ENCODE data around the gene SYNDIG1. TPM values are rescaled to one million over a fixed set of nuclear protein-coding genes. Genes with fewer than 3 reads are reported as not detected.

Gene SYNDIG1
- polyA plus RNA-seq, 5 donors = 4.6 to 6.8 (median 5.3) TPM

DNA sequence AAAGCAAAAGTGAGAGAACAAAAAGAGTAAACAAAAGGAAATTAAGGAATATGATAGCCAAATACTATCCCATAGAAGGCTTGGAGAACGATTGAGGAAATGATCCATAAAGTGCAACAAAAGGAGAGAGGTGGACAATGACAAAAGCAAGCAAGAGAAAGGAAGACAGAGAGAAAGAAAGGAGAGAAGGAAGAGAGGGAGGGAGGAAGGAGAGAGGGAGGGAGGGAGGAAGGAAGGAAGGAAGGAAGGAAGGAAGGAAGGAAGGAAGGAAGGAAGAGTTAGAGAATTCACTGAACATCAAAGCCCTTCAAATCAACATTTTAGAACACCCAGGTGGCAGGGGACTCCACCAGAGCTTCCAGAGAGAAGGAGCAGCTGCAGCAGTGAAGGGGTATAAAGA lies 185.0 kb downstream of the SYNDIG1 start:
- no peak for DNase-seq

DNA sequence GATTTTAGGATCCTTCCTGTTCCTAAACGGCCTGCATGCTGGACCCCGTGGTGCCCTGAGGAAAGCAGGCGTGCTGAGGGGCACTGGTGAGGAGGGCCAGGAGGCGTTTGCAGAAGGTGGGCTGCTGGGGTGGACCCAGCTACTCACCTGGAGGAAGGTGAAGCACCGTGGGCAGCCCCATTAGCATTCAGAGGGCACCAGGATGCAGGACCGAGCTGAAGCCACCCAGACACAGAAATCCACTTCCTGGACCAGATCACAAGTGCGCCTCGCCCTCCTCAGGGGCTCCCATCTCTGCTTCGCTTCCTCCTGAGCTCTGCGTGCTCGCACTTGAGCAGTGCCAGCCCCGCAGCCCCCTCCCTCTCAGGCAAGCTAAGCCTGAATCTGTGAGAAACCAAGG lies 187.0 kb downstream of the SYNDIG1 start:
- no peak for DNase-seq

DNA sequence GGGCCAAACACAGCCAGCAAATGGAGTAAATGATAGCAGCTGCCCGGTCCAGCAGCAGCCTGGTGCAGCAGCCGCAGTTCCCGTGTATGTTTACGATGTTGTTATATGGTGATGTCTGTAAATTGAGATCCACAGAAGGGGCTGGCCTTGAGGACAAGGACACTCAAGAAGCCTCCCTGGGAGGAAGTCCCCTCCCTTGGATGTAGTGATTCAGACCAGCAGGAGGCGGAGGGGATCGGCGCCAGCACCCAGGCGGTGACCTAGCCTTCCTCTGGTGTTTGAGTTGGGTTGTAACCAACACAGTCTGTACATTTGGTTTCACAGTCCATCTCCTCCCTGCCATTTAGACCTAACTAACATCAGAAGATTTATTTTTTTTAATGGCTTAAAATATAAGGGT lies 187.8 kb downstream of the SYNDIG1 start:
- no peak for DNase-seq

DNA sequence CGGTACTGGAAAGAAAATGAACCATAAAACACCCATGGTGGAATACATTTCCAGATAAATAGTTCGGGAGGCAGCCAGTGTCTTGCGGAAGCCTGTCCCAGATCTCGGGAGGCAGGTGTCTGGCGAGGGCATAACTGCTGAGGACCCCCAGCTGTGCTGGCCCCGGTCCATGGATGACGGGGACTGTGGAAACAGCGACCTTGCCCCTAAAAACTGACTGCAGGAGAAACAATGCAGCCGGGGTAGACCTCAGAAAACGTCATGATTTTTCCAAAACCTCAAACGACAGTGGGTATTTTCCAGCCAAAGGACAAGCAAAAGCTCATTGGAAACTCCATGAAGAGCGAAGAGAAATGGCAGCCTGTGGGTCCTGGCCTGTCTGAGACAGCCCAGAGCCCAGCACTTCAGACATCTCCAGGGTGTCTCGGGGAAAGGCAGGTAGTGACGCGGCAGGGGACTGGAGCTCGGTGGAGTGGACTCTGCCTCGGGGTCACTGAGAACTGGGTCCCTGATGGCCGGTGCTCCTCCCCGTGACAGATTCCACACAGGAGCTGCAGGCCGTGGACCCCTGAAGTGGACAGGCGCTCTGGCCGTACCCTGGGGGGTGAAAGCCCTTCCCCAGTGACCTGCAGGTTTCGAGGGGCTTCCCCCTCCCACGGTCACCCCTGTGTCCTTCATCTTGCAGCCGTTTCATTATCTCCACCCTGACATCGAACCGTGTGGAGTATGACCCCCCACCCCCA lies 188.6 kb downstream of the SYNDIG1 start:
- DNase-seq = no peak

DNA sequence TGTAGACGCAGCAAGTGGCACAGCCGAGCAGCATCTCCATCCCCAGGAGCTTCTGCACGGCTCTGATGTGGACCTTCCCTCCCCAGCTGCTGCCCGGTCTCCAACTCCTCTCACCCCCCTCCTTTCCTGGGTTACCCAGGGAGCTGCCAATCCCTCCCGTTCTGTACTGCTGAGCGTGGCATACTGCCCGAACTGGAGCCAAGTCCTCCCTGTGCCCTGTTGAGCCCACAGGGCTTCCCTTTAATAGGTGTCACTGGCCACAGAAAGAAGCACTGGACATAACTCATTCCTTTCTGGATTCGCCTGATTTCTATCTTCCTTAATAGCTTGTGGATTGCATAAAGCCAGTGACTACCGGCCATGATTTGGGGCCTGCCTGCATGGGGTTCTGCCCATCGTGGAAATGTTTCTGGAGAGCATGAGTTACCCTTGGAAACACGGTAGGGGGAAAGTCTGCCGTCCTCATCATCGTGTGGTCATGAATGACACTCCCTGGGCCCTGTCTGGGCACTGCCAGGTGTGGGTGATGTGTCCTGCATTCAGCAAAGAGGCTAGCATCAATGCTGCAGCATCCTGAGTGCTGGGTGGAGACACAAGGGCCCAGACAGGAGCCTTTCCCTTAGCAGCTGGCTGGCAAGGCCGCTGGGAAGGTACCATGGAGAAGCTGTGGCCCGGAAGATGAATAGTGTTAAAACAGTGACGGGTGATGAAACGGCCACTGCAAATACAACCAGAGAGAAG lies 189.7 kb downstream of the SYNDIG1 start:
- DNase-seq = no peak

DNA sequence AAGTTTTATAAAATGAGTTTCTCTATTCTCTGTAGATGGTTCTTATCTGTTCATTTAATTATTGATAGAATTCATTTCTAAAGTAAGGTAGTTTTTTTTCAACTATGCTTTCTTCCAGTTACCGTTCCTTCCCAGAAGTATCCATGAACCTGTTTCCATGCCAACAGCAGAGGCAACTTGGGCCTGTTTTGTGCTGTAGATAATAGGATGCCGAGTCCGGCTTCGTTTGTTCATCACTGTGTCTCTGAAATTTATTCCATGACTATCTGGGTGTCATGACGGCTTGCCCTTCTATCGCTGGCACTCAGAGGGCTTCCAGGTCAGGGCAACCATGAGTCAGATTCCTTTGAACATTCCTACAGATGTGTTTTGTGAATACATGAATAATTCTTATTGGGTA lies 190.4 kb downstream of the SYNDIG1 start:
- DNase-seq = no peak

DNA sequence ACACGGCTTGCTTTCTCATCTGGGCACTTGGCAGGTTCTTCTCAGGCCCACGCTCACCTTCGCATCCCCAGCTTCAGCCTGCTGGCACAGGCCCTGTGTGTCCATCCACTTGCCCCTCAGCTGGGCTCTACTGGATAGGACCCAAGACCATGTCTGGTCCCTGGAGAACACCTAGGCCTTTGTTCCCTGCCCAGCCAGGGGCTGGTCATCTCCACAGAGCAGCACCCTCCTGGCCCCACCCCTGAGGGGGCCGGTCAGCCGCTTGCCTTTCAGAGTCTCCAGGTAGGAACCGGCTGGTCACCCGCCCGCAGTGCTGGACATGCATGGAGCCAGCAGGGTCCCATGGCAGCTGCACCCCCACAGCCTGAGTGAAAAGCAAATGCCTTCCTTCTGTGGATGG lies 191.2 kb downstream of the SYNDIG1 start:
- no peak for DNase-seq

DNA sequence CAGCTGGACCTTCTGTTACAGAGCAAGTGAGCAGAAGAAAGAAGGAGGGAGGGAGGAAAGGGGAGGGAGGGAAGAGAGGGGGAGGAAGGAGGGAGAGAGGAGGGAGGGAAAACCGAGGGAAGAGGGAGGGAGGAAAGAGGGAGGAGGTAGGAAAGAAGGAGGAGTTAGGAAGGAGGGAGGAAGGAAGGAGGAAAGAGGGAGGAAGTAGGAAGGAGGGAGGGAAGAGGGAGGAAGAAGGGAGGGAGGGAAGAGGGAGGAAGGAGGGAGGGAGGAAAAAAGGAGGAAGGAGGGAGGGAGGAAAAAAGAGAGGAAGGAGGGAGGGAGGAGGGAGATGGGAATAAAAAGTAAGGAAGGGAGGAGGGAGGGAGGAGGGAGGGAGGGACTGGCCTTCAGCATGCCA lies 191.8 kb downstream of the SYNDIG1 start:
- no peak for DNase-seq

DNA sequence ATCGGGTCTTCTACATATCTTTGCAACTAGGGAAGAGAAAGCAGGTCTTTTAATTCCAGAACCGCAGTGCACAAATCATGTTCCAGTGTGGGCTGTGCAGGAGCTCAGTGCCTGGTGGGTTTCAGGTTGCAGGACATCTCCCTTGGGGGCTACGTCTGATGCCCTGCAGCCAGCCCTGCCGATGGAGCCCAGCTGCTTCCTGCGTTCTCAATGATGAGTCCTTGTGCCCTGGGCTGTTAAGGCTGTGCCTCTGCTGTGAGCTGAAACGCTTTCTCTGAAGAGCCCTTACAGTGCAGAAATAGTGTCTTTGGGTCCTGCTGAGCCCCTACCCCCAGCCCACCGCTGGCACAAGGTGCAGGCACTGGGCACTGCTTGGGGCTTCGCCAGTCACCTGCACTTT lies 192.9 kb downstream of the SYNDIG1 start:
- DNase-seq = no peak

DNA sequence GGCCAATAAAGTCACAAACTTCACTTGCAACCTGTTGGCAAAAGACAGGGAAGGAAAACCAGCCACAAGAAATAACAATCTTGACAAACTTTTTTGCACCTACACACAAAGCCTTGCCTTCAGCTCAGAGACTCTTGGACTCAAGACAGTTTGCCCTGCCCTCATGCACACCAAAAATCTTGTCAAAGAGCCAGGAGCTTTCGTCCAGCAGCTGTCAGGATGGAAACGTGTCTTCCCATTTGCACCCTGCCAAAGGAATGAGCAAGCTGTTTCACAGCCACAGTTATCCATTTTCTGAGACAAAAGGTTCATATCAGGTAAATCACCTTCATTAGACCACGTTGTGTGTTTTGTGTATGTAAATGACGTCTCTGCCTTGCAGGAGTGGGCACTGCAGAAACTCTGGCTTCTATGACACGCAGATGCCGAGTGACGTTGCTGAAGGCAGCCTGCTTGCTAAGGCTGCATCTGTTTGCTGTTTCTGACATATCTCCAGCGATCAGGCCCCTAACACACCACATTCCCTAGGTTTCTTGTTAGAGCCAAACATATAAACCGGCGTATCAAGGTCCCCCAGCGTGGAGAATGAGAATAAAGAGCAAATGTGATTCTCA lies 193.4 kb downstream of the SYNDIG1 start:
- DNase-seq = peak in 1 of 2 donors; percentile 20

DNA sequence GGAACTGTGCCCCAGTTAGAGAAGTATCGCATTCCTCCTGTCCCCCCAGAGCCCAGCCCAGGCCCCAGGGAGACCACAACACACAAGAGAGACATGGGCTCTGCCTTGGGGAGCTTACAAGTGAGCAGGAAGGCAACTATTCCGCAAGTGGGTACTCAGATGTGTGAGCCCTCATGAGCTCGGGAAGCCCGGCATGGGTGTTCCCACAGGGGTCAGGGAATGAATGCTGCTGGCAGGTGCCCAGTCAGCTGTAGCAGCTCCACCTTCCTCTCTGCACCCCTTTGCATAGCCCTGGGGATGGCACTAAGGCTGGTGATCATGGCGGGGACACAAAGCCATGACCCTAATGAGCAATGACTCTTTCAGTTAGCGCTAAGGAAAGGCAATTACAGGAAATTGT lies 194.1 kb downstream of the SYNDIG1 start:
- DNase-seq = no peak

DNA sequence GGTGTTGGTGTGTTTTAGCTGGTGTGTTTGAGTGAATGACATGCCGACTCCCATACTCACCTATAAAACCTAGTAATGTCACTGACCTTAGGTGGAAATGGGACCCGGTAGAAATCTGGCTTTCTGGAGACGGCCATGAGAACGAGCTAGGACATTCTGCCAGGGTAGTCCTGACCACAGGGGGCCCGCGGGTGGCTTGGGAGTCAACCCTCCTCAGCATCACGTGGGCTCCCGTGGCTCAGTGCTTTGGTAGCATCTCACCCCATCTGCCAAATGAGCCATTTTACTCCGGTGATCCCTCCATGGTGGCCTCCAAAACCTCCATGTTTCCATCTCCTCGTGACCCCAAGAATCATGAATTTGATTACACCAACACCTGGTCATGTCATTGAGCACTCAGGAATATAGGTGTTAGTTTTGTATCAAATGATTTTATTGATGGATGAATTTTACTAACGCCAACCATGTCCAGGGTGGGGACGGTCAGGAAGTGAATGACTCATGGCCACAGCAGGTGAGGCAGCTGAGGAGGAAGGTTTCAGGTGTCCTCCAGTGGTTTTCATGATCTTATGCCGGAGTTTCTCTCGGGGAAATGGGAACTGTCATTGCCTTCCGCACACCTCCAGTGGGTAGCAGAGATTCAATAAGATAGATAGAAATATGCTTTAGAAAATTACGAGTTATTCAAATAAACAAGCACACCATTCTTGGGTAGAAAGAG lies 195.0 kb downstream of the SYNDIG1 start:
- no peak for DNase-seq

DNA sequence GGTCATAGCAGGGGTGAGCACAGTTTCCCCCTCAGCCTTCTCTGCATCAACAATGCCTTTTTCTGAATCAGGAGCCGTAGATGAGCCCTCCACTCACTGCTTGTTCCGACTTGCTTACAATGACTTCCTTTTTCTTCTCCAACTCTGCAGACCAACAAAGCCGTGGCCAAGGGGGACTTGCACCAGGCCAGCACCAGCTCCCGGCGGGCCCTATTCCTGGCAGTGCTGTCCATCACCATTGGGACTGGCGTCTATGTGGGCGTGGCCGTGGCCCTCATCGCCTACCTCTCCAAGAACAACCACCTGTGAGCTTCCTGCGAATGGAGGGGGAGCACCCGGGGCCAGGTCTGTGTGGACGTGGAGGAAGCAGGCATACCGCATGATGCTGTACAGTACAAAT lies 195.8 kb downstream of the SYNDIG1 start:
- no peak for DNase-seq

DNA sequence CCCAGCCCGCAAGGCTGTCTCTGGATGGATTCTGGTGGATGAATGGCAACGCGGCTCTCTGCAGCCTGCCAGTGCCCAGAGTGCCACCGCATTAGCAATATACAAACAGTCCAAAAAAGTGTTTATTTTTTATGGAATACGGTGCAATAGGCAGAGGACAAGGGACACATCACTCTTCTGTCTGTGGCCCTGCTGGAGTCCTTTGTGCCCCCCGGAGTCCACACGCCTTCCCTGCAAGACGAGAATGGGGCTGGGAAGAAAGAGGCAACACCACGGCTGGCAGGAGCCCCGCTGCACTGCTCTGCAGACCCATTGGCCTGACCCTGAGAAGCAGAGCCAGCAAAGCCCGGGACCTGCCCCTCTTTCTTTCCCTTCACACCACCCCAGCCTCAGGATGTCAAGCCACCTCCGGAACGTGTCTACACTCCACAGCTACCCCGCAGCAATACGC lies 196.3 kb downstream of the SYNDIG1 start:
- DNase-seq = no peak

DNA sequence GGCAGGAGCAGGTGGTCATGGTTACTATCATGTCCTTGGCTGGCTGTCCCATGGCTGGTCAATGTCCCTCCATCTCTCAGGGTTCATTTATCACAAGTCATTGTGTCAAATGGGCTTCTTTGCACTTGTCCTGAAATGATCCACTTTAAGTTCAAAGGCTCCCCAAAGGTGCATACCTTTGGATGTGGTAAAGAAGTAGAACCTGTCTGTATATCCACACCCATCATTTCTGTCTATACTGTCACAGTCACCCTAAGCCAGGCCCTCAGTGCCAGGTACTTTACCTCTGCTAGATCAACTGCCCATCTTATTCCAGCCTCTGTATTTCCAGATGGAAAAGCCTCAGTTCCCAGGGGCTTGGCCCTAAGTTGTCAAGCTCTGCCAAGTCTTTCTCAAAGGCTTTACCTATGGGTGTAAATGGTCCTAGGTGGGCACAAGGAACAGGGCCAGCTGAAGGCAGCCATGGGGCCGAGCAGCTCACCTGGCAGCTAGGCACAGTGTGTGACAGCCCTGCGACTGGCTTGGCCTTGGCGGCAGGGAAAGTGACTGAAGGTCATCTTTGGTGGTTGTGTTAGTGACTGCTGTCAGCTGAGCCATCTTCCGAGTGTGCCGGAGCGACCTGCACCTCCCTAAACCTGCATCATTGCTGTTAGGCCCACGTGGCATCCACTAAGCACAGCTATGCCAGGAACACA lies 198.4 kb downstream of the SYNDIG1 start:
- no peak for DNase-seq

DNA sequence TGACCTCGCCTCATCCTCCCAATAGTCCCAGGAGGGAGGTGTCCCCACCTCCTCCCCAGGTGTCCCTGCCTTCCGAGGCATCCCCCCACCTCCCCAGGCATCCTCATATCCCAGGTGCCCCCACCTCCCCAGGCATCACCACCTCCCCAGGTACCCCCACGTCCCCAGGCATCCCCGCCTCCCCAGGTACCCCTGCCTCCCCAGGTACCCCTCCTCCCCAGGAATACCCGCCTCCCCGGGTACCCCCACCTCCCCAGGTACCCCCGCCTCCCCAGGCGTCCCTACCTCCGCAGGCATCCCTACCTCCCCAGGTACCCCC lies 198.9 kb downstream of the SYNDIG1 start:
- DNase-seq = no peak

DNA sequence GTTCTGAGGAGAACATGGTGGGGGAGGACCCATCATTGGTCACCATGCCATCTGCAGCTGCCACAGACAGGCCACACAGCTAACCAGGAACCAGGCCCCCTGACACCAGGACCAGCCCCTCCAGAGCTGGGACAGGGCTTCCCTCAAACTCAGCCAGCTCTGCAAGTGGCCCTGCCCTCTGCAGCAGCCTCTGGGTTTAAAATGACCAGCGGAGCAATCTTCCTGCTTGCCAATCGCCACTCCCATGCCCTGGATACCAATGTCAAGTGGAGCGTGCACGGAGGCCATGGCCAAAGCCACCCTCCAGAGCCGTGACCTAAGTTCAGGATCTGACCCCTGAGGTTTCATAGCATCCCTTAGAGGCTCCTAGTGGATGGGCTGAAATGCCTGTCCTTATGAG lies 199.4 kb downstream of the SYNDIG1 start:
- no peak for DNase-seq

DNA sequence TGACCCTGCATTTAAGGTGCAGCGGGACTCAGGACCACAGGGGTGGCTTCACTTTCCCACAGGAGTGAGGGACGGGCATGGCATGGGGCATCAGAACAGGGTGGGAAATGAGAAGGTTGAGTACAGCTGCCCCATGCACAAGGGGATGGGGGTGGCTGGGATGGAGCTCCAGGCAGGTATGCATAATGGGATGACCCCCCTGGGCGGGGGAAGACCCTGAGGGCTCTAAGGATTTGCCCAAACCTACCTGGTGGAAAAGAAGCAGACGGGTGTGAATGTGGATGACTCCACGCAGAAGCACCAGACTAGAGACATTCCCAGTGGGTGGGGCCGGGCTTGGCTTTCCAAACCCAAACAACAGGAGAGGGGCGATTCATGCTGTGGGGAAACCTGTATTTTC lies 200.3 kb downstream of the SYNDIG1 start:
- DNase-seq = no peak

DNA sequence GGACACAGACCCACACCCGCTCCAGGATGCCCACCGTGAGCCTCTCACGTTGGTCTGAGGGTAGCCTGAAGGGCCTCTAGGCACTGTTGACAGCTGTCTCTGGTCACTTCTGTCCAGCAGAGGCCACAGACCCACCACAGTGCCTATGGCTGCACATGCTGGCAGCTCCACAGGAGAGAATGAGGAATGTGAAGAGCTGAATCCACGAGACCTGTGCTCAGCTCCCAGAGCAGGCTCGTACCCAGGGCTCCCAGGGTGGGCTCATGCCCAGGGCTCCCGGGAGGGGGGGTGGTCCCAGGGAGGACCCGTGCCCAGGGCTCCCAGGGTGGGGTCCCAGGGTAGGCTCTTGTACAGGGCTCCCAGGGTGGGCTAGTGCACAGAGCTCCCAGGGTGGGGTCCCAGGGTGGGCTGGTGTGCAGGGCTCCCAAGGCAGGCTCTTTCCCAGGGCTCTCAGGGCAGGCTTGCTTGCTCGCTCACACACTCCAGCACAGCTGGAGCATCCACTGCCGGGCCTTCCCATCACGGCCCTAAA lies 201.0 kb downstream of the SYNDIG1 start:
- no peak for DNase-seq

DNA sequence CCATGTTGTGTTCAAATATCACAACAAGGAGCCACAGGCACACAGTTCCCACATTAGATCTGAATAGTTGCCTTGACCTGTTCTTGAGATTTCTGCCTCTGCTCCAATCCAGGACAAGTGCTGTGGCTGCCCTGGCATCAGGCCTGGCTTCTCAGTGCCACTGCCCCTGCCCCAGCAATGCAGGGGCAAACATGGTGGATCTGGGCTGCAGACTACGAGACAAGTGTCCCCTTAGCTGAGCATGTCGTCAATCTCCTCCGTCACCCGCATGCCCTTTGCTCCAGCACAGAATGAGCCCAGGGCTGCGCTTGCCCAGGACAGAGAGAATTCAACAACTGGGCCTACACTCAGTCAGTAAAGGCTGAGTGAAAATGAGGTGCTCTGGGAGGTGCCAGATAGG lies 201.6 kb downstream of the SYNDIG1 start:
- no peak for DNase-seq

DNA sequence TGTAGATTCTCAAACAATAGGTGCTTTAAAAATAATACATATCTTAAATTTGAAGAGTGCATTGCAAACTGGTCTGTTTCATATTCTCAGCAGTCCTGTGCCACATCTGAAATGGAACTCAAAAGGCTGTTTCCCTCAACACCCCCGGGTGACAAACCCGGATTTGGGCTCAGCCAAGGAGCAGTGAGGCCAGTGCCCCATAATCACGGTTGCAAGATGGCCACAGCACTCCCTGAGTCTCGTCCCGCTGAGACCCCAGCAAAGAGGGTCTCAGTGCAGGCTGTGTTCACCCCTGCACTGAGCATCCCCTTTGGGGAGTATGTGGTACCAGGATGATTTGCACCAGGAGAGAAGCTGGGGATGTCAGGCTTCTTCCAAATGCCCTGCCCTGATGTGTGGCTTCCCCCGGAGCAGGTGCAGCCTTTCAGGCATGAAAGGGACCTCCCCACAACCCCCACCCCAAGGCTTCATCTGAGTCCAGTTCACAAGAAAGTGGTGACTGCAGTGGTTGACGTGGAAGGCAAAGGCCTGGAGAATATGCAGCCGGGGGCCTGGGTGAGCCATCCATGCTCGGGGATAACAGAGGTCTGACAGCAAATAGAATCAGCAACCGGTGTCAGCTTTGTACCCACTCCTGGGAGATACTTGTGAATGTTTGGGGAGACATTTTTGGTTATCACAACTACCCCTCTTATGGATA lies 202.9 kb downstream of the SYNDIG1 start:
- DNase-seq = no peak

Data from right lung (tissue), 5 donors.